Measurements from ENCODE around the gene PRR5L.

The PRR5L gene

GRCh38 chr11:36258730-36259360 is 37.2 kb upstream of the PRR5L start:
- Histone ChIP-seq H3K4me1 (ENCODE audit: control insufficient read depth, insufficient read depth, low read length) (no peaks in the 10 kb centered on the region), H3K9me3 (ENCODE audit: control insufficient read depth, insufficient read depth, low read depth, low read length) (no peaks in the 10 kb centered on the region), H3K36me3 (ENCODE audit: control insufficient read depth in 2 of 2, insufficient read depth in 1 of 2, low read length in 2 of 2) (no peaks in the 10 kb centered on the region), H3K27ac (ENCODE audit: extremely low read depth, low read depth, low read length) (no peak overlapping the region), H3K4me3 (ENCODE audit: low read depth, low read length) (no peak overlapping the region)
- POLR2A ChIA-PET: interaction anchor here (0.8 to 1.2 kb wide), 2 partner anchors 103 to 437 kb away, joined by 3 to 5 read pairs; no protein-coding TSS in a partner anchor
- TF ChIP-seq CTCF (tag by site-specific recombination; IDR thresholded peaks at IDR 0.05) (peak; percentile 18; the same call in 1 of the 2 replicates), ZBTB21 (tag by site-specific recombination; IDR thresholded peaks at IDR 0.05) (no peak), ZNF654 (tag by site-specific recombination; IDR thresholded peaks at IDR 0.05; ENCODE audit: low read depth) (peak; percentile 75), ZNF221 (tag by site-specific recombination; IDR thresholded peaks at IDR 0.05; ENCODE audit: borderline replicate concordance) (no peak)
- CTCF ChIA-PET: interaction anchor here (0.5 to 3.2 kb wide), 36 partner anchors 8 to 771 kb away, joined by 3 to 30 read pairs (median 4); partner anchors contain the start of gene PAMR1

GRCh38 chr11:36261094-36261493 is 35.0 kb upstream of the PRR5L start:
- Histone ChIP-seq H3K27ac (ENCODE audit: extremely low read depth, low read depth, low read length) (no peak overlapping the region), H3K4me3 (ENCODE audit: low read depth, low read length) (no peak overlapping the region), H3K36me3 (ENCODE audit: control insufficient read depth in 2 of 2, insufficient read depth in 1 of 2, low read length in 2 of 2) (no peaks in the 10 kb centered on the region), H3K9me3 (ENCODE audit: control insufficient read depth, insufficient read depth, low read depth, low read length) (no peaks in the 10 kb centered on the region), H3K4me1 (ENCODE audit: control insufficient read depth, insufficient read depth, low read length) (no peaks in the 10 kb centered on the region)
- POLR2A ChIA-PET: no interaction called here
- no peak for TF ChIP-seq ZBTB1 (tag by site-specific recombination; IDR thresholded peaks at IDR 0.05)
- TF ChIP-seq TCF7L2 (IDR thresholded peaks at IDR 0.05; ENCODE audit: borderline replicate concordance, low read depth, low read length): no peak
- TF ChIP-seq ZNF747 (tag by site-specific recombination; IDR thresholded peaks at IDR 0.05): no peak
- no peak for TF ChIP-seq ZFP37 (tag by site-specific recombination; IDR thresholded peaks at IDR 0.05)
- no peak for TF ChIP-seq ZNF501 (tag by site-specific recombination; IDR thresholded peaks at IDR 0.05)
- TF ChIP-seq ZNF169 (tag by site-specific recombination; IDR thresholded peaks at IDR 0.05): no peak
- TF ChIP-seq ZXDB (tag by site-specific recombination; IDR thresholded peaks at IDR 0.05): no peak
- no peak for TF ChIP-seq SP3 (tag by site-specific recombination; IDR thresholded peaks at IDR 0.05)
- no peak for TF ChIP-seq BCL6B (tag by site-specific recombination; IDR thresholded peaks at IDR 0.05)
- TF ChIP-seq ZNF600 (tag by site-specific recombination; IDR thresholded peaks at IDR 0.05): no peak
- TF ChIP-seq ZNF311 (tag by site-specific recombination; IDR thresholded peaks at IDR 0.05; ENCODE audit: borderline replicate concordance): no peak
- TF ChIP-seq ZBTB44 (tag by site-specific recombination; IDR thresholded peaks at IDR 0.05): no peak
- TF ChIP-seq MZF1 (tag by site-specific recombination; IDR thresholded peaks at IDR 0.05; ENCODE audit: borderline replicate concordance): no peak
- no peak for TF ChIP-seq EGR2 (tag by site-specific recombination; IDR thresholded peaks at IDR 0.05; ENCODE audit: low read depth)
- TF ChIP-seq HIC1 (tag by site-specific recombination; IDR thresholded peaks at IDR 0.05): no peak
- no peak for TF ChIP-seq ZNF530 (tag by site-specific recombination; IDR thresholded peaks at IDR 0.05; ENCODE audit: low read depth)
- no peak for TF ChIP-seq ZNF701 (tag by site-specific recombination; IDR thresholded peaks at IDR 0.05)
- no peak for TF ChIP-seq ZNF354C (tag by site-specific recombination; IDR thresholded peaks at IDR 0.05; ENCODE audit: borderline replicate concordance, low read depth)
- CTCF ChIA-PET: interaction anchor here (0.5 to 2.0 kb wide), 11 partner anchors 12 to 776 kb away, joined by 3 to 10 read pairs (median 4); no protein-coding TSS in a partner anchor

Data from HEK293 (cell line).